Measurements from ENCODE around the gene ARID1B. TPM values are rescaled to one million over a fixed set of nuclear protein-coding genes. Genes with fewer than 3 reads are reported as not detected.

ARID1B gene
- total and polyA plus RNA-seq, 7 donors, result 8.4 to 115 (median 69.6) TPM

DNA sequence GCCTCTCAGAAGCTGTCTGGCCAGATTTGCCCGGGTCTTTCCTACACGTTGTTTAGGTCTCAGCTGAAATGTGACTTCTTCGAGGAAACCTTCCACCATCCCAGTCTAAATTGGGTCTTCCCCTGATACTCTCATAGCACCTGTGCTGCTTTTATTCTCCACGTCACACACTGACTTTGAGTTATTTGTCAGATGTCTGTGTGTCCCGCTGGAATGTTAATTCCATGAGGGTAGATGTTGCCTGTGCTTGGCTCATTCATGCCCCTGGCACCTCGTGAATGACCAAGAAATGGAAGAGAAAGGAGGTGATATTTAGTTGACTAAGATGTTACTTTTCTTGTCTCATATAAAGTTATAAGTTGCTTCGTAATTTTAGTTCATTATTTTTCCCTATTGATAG lies 348.4 kb downstream of the ARID1B start:
- TF ChIP-seq CTCF (IDR thresholded peaks at IDR 0.05) (no peak), POLR2A (IDR thresholded peaks at IDR 0.05) (no peak)
- Histone ChIP-seq H3K27me3 (no peaks in the 10 kb centered on the region), H3K36me3 (no peaks in the 10 kb centered on the region), H3K27ac (no peak overlapping the region), H3K9me3 (no peaks in the 10 kb centered on the region), H3K4me1 (peaks cover 0 to 10% (median 4%) of the 10 kb centered on the region in 4 donors), H3K4me3 (no peak overlapping the region)
- no peak for DNase-seq
- WGBS, 2 donors, result 94 to 98% methylated on average over 7 of the region's 7 CpGs
- intact Hi-C loops (cut with DNase I), result no loop called here

DNA sequence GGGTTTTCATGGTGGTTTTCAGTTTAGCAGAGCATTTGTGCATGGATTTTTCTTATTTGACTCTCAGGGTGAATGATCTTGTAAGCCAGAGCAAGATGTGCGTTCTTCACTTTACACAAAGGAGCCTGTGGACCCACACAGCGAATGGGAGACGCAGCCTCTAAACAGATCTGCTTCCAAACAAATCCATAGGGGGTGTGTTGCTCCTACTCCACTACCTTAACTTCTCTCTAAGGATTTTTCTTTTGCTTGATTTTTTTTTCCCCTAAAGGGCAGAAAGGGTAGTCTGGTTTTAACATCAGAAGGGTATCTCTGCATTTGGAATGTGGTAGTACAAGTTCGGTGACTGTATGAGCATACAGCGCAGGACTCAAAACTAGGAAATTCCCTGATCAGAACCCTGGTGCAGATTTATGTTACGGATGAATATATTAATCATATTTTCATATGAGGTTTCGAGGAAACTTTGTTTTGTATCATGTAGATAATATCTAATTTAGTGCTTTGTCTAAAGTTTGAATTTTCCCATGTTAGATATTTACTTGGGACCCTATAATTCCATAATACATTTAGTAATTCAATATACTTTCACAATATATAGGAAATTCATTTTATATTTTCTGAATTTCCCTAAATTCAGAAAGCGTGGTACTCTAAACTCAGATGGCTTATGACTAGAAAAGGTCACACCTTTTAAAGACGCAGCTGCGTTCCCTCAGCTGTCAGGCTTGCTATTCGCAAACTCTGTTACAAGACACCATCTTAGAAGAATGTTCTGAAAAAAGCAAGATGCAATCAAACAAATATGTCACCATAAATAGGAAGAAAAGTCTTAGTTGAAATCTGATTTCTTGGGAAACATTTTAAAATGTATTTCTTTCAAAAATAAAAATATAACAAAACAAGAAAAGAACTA lies 349.3 kb downstream of the ARID1B start:
- Histone ChIP-seq H3K27ac (no peak overlapping the region), H3K4me3 (no peak overlapping the region), H3K36me3 (no peaks in the 10 kb centered on the region), H3K9me3 (no peaks in the 10 kb centered on the region), H3K27me3 (no peaks in the 10 kb centered on the region), H3K4me1 (peaks cover 0 to 10% (median 4%) of the 10 kb centered on the region in 4 donors)
- TF ChIP-seq EP300 (IDR thresholded peaks at IDR 0.05), result no peak
- no peak for TF ChIP-seq CTCF (IDR thresholded peaks at IDR 0.05)
- no peak for TF ChIP-seq POLR2AphosphoS5 (IDR thresholded peaks at IDR 0.05)
- TF ChIP-seq POLR2A (IDR thresholded peaks at IDR 0.05), result no peak
- 96 to 98% methylated on average over 11 of the region's 11 CpGs for WGBS, 2 donors
- no peak for DNase-seq
- intact Hi-C loops (cut with DNase I), result no loop called here

DNA sequence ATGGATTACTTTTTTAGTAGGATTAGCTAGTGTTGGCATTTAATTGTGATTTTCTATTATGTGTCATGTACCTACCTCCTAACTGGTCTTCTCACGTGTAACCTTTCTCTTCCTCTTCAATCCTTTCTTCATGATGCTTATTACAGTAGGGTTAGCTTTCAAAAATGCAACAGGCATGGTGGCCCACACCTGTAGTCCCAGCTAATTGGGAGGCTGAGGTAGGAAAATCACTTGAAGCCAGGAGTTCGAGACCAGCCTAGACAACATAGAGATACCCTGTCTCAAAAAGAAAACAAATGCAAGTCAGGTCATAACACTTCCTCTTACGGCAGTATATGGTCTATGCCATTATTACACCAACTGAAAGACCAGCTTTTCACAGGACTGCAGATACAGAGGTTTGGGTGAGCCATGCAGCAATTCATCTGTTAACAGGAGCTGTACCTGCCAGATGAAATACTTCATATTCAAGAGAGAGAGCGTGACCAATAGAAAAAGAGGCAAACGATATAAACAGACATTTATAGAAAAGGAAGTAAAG lies 351.1 kb downstream of the ARID1B start:
- WGBS, 2 donors, result 47 to 68% methylated on average over 5 of the region's 5 CpGs
- no peak for TF ChIP-seq EP300 (IDR thresholded peaks at IDR 0.05)
- TF ChIP-seq POLR2AphosphoS5 (IDR thresholded peaks at IDR 0.05), result no peak
- no peak for TF ChIP-seq POLR2A (IDR thresholded peaks at IDR 0.05)
- no peak for TF ChIP-seq CTCF (IDR thresholded peaks at IDR 0.05)
- peaks cover 0 to 8% (median 2%) of the 10 kb centered on the region in 4 donors for H3K4me1 ChIP-seq
- intact Hi-C loops (cut with DNase I), result no loop called here
- H3K27ac ChIP-seq, result no peak overlapping the region
- no peak overlapping the region for H3K4me3 ChIP-seq
- DNase-seq, result no peak
- H3K9me3 ChIP-seq, result no peaks in the 10 kb centered on the region
- peaks cover 0 to 5% (median 2%) of the 10 kb centered on the region in 4 donors for H3K36me3 ChIP-seq
- no peaks in the 10 kb centered on the region for H3K27me3 ChIP-seq

GRCh38 chr6:157131250-157131649 lies 354.1 kb downstream of the ARID1B start:
- TF ChIP-seq EP300 (IDR thresholded peaks at IDR 0.05), result no peak
- TF ChIP-seq CTCF (IDR thresholded peaks at IDR 0.05), result no peak
- no peak for TF ChIP-seq POLR2AphosphoS5 (IDR thresholded peaks at IDR 0.05)
- no peak for TF ChIP-seq POLR2A (IDR thresholded peaks at IDR 0.05)
- DNase-seq, result no peak
- peaks cover 0 to 22% (median 13%) of the 10 kb centered on the region in 4 donors for H3K4me1 ChIP-seq
- 96% methylated on average over 8 of the region's 8 CpGs for WGBS, 2 donors
- no peak overlapping the region for H3K27ac ChIP-seq
- no peak overlapping the region for H3K4me3 ChIP-seq
- H3K9me3 ChIP-seq, result no peaks in the 10 kb centered on the region
- peaks cover 0 to 26% (median 3%) of the 10 kb centered on the region in 4 donors for H3K36me3 ChIP-seq
- H3K27me3 ChIP-seq, result no peaks in the 10 kb centered on the region
- intact Hi-C loops (cut with DNase I), result no loop called here
